GM23248 (cell line): Measurements from ENCODE around the gene FTO. TPM values are rescaled to one million over a fixed set of nuclear protein-coding genes. Genes with fewer than 3 reads are reported as not detected.

Source experiments
- DNase-seq: peaks from one replicate; pipeline ENCODE4 v3.0.0-alpha.2; 2015
- H2AFZ ChIP-seq: fragments of 200-600 bp; sonication (generic); 2 replicates; pipeline ENCODE4 v1.6.1; 2016; ENCODE audit warnings: antibody characterized with exemption
- H3F3A ChIP-seq: fragments of 200-600 bp; sonication (generic); 2 replicates; pipeline ENCODE4 v1.6.1; 2016; ENCODE audit warnings: mild to moderate bottlenecking, antibody characterized with exemption, mixed run types; ENCODE audit not compliant: insufficient read depth
- H3K27ac ChIP-seq: fragments of 200-600 bp; sonication (generic); 2 replicates; pipeline ENCODE4 v1.5.1; 2016; ENCODE audit warnings: mild to moderate bottlenecking
- H3K27me3 ChIP-seq: fragments of 200-600 bp; sonication (generic); replicated peaks from 2 replicates; pipeline ENCODE4 v1.6.1; 2016; ENCODE audit warnings: mild to moderate bottlenecking; ENCODE audit not compliant: insufficient read depth
- H3K36me3 ChIP-seq: fragments of 200-600 bp; sonication (generic); 2 replicates; pipeline ENCODE4 v1.6.1; 2016; ENCODE audit warnings: low read depth, mild to moderate bottlenecking
- H3K4me1 ChIP-seq: fragments of 200-600 bp; sonication (generic); 2 replicates; pipeline ENCODE4 v1.6.1; 2016; ENCODE audit warnings: mild to moderate bottlenecking; ENCODE audit not compliant: insufficient read depth
- H3K4me2 ChIP-seq: fragments of 200-600 bp; sonication (generic); one replicate; pipeline ENCODE4 v1.6.1; 2016; ENCODE audit warnings: mild to moderate bottlenecking; ENCODE audit not compliant: unreplicated experiment
- H3K4me3 ChIP-seq: fragments of 200-600 bp; sonication (generic); 2 replicates; pipeline ENCODE4 v1.5.1; 2016; ENCODE audit warnings: mild to moderate bottlenecking
- H3K79me2 ChIP-seq: fragments of 200-600 bp; sonication (generic); 2 replicates; pipeline ENCODE4 v1.6.1; 2016; ENCODE audit warnings: mild to moderate bottlenecking; ENCODE audit not compliant: insufficient read depth
- H3K9ac ChIP-seq: fragments of 200-600 bp; sonication (generic); 2 replicates; pipeline ENCODE4 v1.6.1; 2016; ENCODE audit warnings: mild to moderate bottlenecking
- H3K9me2 ChIP-seq: fragments of 200-600 bp; sonication (generic); 2 replicates; pipeline ENCODE4 v1.6.1; 2016; ENCODE audit warnings: mixed run types, mild to moderate bottlenecking, moderate library complexity; ENCODE audit not compliant: insufficient read depth
- H3K9me3 ChIP-seq: fragments of 200-600 bp; sonication (generic); one replicate; pipeline ENCODE4 v1.6.1; 2017; ENCODE audit warnings: low read depth
- H4K20me1 ChIP-seq: fragments of 200-600 bp; sonication (generic); 2 replicates; pipeline ENCODE4 v1.6.0; 2016; ENCODE audit not compliant: insufficient read depth
- EZH2 ChIP-seq: fragments of 200-600 bp; sonication (generic); IDR thresholded peaks from 2 replicates; pipeline ENCODE4 v1.6.1; 2018; ENCODE audit warnings: antibody characterized with exemption, mild to moderate bottlenecking; ENCODE audit not compliant: insufficient read depth, poor library complexity, severe bottlenecking
- EZH2phosphoT487 ChIP-seq: fragments of 200-600 bp; sonication (generic); IDR thresholded peaks from 2 replicates; pipeline ENCODE4 v1.6.1; 2018; ENCODE audit warnings: antibody characterized with exemption, moderate library complexity, mild to moderate bottlenecking, low read depth; ENCODE audit not compliant: insufficient read depth
- WGBS, 2 experiments: methylation state at CpG; one replicate each; pipeline ENCODE4 v1.1.6; 2015 to 2017; ENCODE audit warnings: low lambda C conversion rate in 2 of 2, low coverage in 1 of 2; ENCODE audit errors: missing lambda C conversion rate in 2 of 2; 5-methylcytosine and 5-hydroxymethylcytosine counted together
- in situ Hi-C: fragments of 300-500 bp; cut with MboI; formaldehyde crosslinking; loops from 2 replicates; pipeline ENCODE4 v1.15.0; 2020
- polyA plus RNA-seq: library from polyadenylated mRNA; unstranded; fragments of >200 nt; fragmentation: Nextera tagmentation; extraction: Ambion mirVana; gene quantifications from 2 replicates; pipeline ENCODE4 v1.2.1, GENCODE V29; 2016
- total RNA-seq: library from RNA; depleted of rRNA; stranded (reverse); fragments of >200 nt; shearing (Covaris generic); gene quantifications from 2 replicates; pipeline ENCODE4 v1.2.3, GENCODE V29; 2014

FTO gene
- total and polyA plus RNA-seq, 2 experiments from 2014 or later, result 85.3 to 99.2 TPM

DNA sequence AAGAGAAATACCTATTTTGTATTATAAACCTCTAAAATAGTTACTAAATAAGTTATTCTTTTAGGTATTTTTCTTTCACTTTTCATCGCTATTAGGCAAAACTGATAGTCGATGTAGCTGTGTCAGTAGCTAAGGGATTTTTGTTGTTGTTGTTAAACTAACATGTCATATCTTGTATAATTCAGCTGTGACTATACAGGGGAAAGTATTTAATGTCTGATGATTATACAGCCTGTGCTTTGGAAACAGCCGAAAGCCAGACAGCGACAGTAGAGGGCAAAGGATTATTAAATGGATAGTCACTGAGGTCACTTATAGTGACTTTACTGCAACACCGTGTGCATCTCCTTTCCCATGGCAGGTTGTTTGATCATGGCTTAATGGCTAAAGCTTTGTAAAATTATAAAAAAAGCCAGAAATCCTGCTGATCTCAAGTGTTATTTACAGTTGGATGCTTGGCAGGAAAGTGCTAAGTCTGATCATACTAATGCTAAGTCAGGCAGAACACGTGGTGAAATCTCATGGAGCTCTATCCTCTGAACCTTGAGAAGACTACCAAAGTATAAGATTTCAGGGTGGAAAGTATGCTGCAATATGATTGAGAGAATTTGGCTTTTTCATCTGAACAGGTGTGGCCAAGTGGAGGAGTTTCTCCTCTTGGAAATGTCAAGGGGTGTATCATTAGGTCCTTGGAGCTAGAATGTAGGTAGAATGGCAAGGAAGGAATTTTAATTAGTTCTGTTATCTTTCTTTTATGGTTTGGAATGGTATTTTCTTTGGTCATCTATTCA lies 88.4 kb downstream of the FTO start:
- H3K27ac ChIP-seq, result no peak overlapping the region
- H3K36me3 ChIP-seq, result no peaks in the 10 kb centered on the region
- H3K79me2 ChIP-seq, result peaks cover 83% of the 10 kb centered on the region
- H3K4me1 ChIP-seq, result peaks cover 18% of the 10 kb centered on the region
- no peak for TF ChIP-seq EZH2phosphoT487
- TF ChIP-seq EZH2, result no peak
- H3K9ac ChIP-seq, result no peak overlapping the region
- no peak for DNase-seq
- H4K20me1 ChIP-seq, result no peaks in the 10 kb centered on the region
- no peaks in the 10 kb centered on the region for H3K9me2 ChIP-seq
- no peaks in the 10 kb centered on the region for H3K9me3 ChIP-seq
- H3K4me2 ChIP-seq, result no peak overlapping the region
- H3K4me3 ChIP-seq, result no peak overlapping the region
- H2AFZ ChIP-seq, result no peak overlapping the region
- 77 to 81% methylated on average over 6 of the region's 6 CpGs for WGBS, 2 experiments
- in situ Hi-C loops, result no loop called here
- H3K27me3 ChIP-seq, result no peaks in the 10 kb centered on the region
- H3F3A ChIP-seq, result peaks cover 15% of the 10 kb centered on the region

DNA sequence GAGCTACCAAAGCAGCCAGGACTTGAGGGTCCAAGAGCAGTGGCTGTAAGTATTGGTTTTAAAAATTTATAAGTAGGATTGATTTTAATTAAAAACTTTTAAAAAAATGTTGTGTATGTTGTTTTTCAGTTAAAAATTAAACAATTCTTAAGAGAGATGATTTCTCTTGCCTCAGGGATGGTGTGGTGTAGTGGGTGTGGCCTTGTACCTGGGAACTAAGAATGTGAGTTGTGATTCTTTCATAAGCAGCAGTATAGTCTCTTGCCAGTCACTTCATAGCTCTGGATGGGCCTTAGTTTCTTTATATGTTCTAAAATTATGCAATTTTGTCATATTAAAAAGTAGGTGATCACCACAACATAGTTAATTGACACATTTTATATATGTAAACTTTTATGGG lies 99.5 kb downstream of the FTO start:
- 0 out of 2 replicates have a peak, but pooled peaks cover 2% of the 10 kb centered on the region for H3F3A ChIP-seq
- no peak overlapping the region for H3K4me2 ChIP-seq
- H3K4me3 ChIP-seq, result no peak overlapping the region
- H3K4me1 ChIP-seq, result peaks cover 1% of the 10 kb centered on the region; the same call in 1 of the 2 replicates
- no peaks in the 10 kb centered on the region for H3K9me2 ChIP-seq
- no peak overlapping the region for H3K9ac ChIP-seq
- no peaks in the 10 kb centered on the region for H4K20me1 ChIP-seq
- H3K27me3 ChIP-seq, result no peaks in the 10 kb centered on the region
- H3K79me2 ChIP-seq, result peaks cover 100% of the 10 kb centered on the region
- no peaks in the 10 kb centered on the region; the same call in 1 of the 2 replicates for H3K36me3 ChIP-seq
- no peak overlapping the region for H2AFZ ChIP-seq
- in situ Hi-C loops, result no loop called here
- no peaks in the 10 kb centered on the region for H3K9me3 ChIP-seq
- TF ChIP-seq EZH2 (no peak), EZH2phosphoT487 (no peak)
- no peak overlapping the region for H3K27ac ChIP-seq
- no peak for DNase-seq

DNA sequence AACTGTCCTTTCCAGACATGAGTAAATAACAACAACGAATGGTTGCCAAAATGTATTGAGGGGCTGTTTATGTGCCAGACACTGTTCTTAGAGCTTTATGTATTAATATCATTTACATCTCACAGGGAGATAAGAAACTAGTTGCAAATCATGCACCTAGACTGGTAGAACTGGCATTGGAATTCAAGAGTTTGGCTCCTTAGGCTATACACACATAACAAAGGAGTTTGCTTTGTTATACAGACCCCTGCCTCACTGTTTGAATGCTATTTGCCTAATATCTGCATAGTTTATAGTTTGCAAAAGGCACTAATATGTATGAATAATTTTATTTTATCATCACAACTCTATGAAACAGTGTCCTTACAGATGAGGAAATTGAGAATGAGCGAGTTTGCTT lies 100.0 kb downstream of the FTO start:
- Histone ChIP-seq H2AFZ (no peak overlapping the region), H3K4me1 (peaks cover 7% of the 10 kb centered on the region), H3K79me2 (peaks cover 99% of the 10 kb centered on the region), H3K9me3 (no peaks in the 10 kb centered on the region), H3K9me2 (no peaks in the 10 kb centered on the region), H3K4me2 (no peak overlapping the region), H3K27me3 (no peaks in the 10 kb centered on the region), H3K27ac (no peak overlapping the region), H4K20me1 (no peaks in the 10 kb centered on the region), H3F3A (peaks cover 7% of the 10 kb centered on the region; the same call in 1 of the 2 replicates), H3K9ac (no peak overlapping the region), H3K4me3 (no peak overlapping the region), H3K36me3 (no peaks in the 10 kb centered on the region; the same call in 1 of the 2 replicates)
- 94 to 97% methylated on average over 2 of the region's 2 CpGs for WGBS, 2 experiments
- DNase-seq, result no peak
- no peak for TF ChIP-seq EZH2
- in situ Hi-C loops, result no loop called here

DNA sequence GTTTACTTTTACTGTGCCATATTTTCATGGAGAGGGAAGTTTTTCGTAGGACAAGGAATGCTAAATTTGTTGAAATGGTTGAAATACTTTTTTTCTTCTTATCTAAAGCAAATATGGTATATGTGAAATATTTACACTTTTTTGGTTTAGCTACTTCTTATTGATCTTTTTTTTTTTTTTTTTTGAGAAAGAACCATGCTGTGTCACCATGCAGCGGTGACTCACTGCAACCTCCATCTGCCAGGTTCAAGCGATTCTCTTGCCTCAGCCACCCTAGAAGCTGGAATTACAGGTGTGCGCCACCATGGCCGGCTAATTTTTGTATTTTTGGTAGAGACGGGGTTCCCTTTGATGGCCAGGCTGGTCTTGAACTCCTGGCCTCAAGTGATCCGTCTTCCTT lies 100.5 kb downstream of the FTO start:
- no peak for TF ChIP-seq EZH2
- no peak for TF ChIP-seq EZH2phosphoT487
- Histone ChIP-seq H3K4me2 (no peak overlapping the region), H3K9me3 (no peaks in the 10 kb centered on the region), H3F3A (peaks cover 9% of the 10 kb centered on the region; the same call in 1 of the 2 replicates), H4K20me1 (no peaks in the 10 kb centered on the region), H3K27me3 (no peaks in the 10 kb centered on the region), H3K27ac (no peak overlapping the region), H3K36me3 (no peaks in the 10 kb centered on the region; the same call in 1 of the 2 replicates), H3K4me3 (no peak overlapping the region), H3K9me2 (no peaks in the 10 kb centered on the region), H3K4me1 (peaks cover 12% of the 10 kb centered on the region), H2AFZ (no peak overlapping the region), H3K9ac (no peak overlapping the region), H3K79me2 (peaks cover 95% of the 10 kb centered on the region)
- in situ Hi-C loops, result no loop called here
- WGBS, 2 experiments, result 96 to 99% methylated on average over 7 of the region's 7 CpGs
- DNase-seq, result no peak
